Mucosa of gallbladder (tissue), 1 donor: ENCODE results near the gene ACER3. TPM values are rescaled to one million over a fixed set of nuclear protein-coding genes. Genes with fewer than 3 reads are reported as not detected.
A peak's percentile ranks its signal among the peaks of the same experiment; 100 is the strongest.
"Not testable (repeated sequence)": the region's sequence is repeated elsewhere in the genome, so short reads cannot be mapped to it uniquely, and the experiment has no call there.

Source experiments
- DNase-seq: peaks from one replicate; pipeline ENCODE4 v3.0.0-alpha.2; 2020; ENCODE audit warnings: low spot score
- total RNA-seq: library from RNA; stranded (reverse); gene quantifications from one replicate; pipeline ENCODE4 v1.2.1, GENCODE V29; 2021
- donor health status: DM: no; HTN: no; CAD: no.

Gene ACER3
- total RNA-seq, 1 donor from 2014 or later: 23.5 TPM

GRCh38 chr11:76836613-76837291, 24.0 kb upstream of the ACER3 start:
- DNase-seq: peak; percentile 40

GRCh38 chr11:76837696-76838677, 22.7 kb upstream of the ACER3 start:
- DNase-seq: peak; percentile 55

- no peak for DNase-seq
Observed at GRCh38 chr11:76838678-76839068, 22.0 kb upstream of the ACER3 start.

GRCh38 chr11:76839311-76839710, 21.4 kb upstream of the ACER3 start:
- DNase-seq: no peak

- DNase-seq: no peak
Observed at GRCh38 chr11:76841923-76842452, 18.7 kb upstream of the ACER3 start.

- DNase-seq: no peak
Observed at GRCh38 chr11:76843907-76844306, 16.8 kb upstream of the ACER3 start.

- DNase-seq: no peak
Observed at GRCh38 chr11:76844511-76844910, 16.2 kb upstream of the ACER3 start.

GRCh38 chr11:76845069-76845468, 15.6 kb upstream of the ACER3 start:
- no peak for DNase-seq

GRCh38 chr11:76846441-76846840, 14.3 kb upstream of the ACER3 start:
- no peak for DNase-seq

- DNase-seq: no peak
Observed at GRCh38 chr11:76849376-76849775, 11.3 kb upstream of the ACER3 start.

GRCh38 chr11:76850130-76850529, 10.6 kb upstream of the ACER3 start:
- no peak for DNase-seq

GRCh38 chr11:76850815-76851214, 9.9 kb upstream of the ACER3 start:
- no peak for DNase-seq

- DNase-seq: no peak
Observed at GRCh38 chr11:76854709-76855108, 6.0 kb upstream of the ACER3 start.

GRCh38 chr11:76855670-76856069, 5.0 kb upstream of the ACER3 start:
- not testable (repeated sequence) for DNase-seq

- DNase-seq: no peak
Observed at GRCh38 chr11:76856106-76856505, 4.6 kb upstream of the ACER3 start.

GRCh38 chr11:76856571-76856970, 4.1 kb upstream of the ACER3 start:
- DNase-seq: no peak

- no peak for DNase-seq
Observed at GRCh38 chr11:76857781-76858410, 2.8 kb upstream of the ACER3 start.

- DNase-seq: no peak
Observed at GRCh38 chr11:76859708-76860227, 950 bp upstream of the ACER3 start.

- DNase-seq: no peak
Observed at GRCh38 chr11:76861490-76861953, 804 bp downstream of the ACER3 start.

GRCh38 chr11:76862794-76863193, 2.1 kb downstream of the ACER3 start:
- DNase-seq: not testable (repeated sequence)

- no peak for DNase-seq
Observed at GRCh38 chr11:76863196-76863777, 2.6 kb downstream of the ACER3 start.
